H1 (cell line): ENCODE results near the gene MALSU1.

ENCODE experiments used
- BRCA1 ChIP-seq: IDR thresholded peaks from 2 replicates; pipeline ENCODE4 v1.6.1; 2012; ENCODE audit warnings: low read depth, low read length, improper control_type of control experiment
- CHD1 ChIP-seq: IDR thresholded peaks from 2 replicates; pipeline ENCODE4 v1.6.1; 2012; ENCODE audit warnings: low read depth, low read length, improper control_type of control experiment
- CREB1 ChIP-seq: IDR thresholded peaks from 2 replicates; pipeline ENCODE4 v1.6.1; 2012; ENCODE audit warnings: inconsistent platforms
- CTCF ChIP-seq, 3 experiments: IDR thresholded peaks; 1 replicate in 2 of 3; 2 replicates in 1 of 3; pipeline versions ENCODE4 v1.5.1 to v1.6.1; 2011; ENCODE audit warnings: low read length in 3 of 3, mild to moderate bottlenecking in 3 of 3, inconsistent platforms in 2 of 3, low read depth in 1 of 3, moderate library complexity in 1 of 3; ENCODE audit not compliant: insufficient read depth in 1 of 3; ENCODE audit errors: control extremely low read depth in 1 of 3
- GTF2F1 ChIP-seq: IDR thresholded peaks from 2 replicates; pipeline ENCODE4 v1.6.1; 2012; ENCODE audit warnings: low read depth, low read length, improper control_type of control experiment, borderline replicate concordance
- NRF1 ChIP-seq: IDR thresholded peaks from 2 replicates; pipeline ENCODE4 v1.6.1; 2011; ENCODE audit warnings: mild to moderate bottlenecking, low read depth, low read length, improper control_type of control experiment
- POLR2A ChIP-seq, 2 experiments: IDR thresholded peaks; 1 replicate in 1 of 2; 2 replicates in 1 of 2; pipeline ENCODE4 v1.6.1; 2011; ENCODE audit warnings: low read depth in 2 of 2, low read length in 2 of 2, mild to moderate bottlenecking in 2 of 2; ENCODE audit errors: control extremely low read depth in 1 of 2
- POLR2AphosphoS5 ChIP-seq: IDR thresholded peaks from 2 replicates; pipeline ENCODE4 v1.6.1; 2011; ENCODE audit warnings: low read depth, low read length
- YY1 ChIP-seq: IDR thresholded peaks from 2 replicates; pipeline ENCODE4 v1.6.1; 2011; ENCODE audit warnings: low read depth, mild to moderate bottlenecking, low read length

GRCh38 chr7:23332193-23332592 is 33.1 kb downstream of the MALSU1 start:
- TF ChIP-seq GTF2F1, result no peak
- no peak for TF ChIP-seq CTCF (IDR thresholded peaks at IDR 0.05; ENCODE audit: control extremely low read depth in 1 of 3, insufficient read depth in 1 of 3, low read depth in 1 of 3, low read length in 3 of 3)
- no peak for TF ChIP-seq YY1
- no peak for TF ChIP-seq CREB1
- TF ChIP-seq NRF1, result no peak
- TF ChIP-seq POLR2A (IDR thresholded peaks at IDR 0.05; ENCODE audit: control extremely low read depth in 1 of 2, low read depth in 2 of 2, low read length in 2 of 2), result no peak
- TF ChIP-seq POLR2AphosphoS5, result no peak
- no peak for TF ChIP-seq CHD1
- TF ChIP-seq BRCA1, result no peak
